Neural cell (in vitro differentiated cells): ENCODE results near the gene AKAP10. TPM values are rescaled to one million over a fixed set of nuclear protein-coding genes. Genes with fewer than 3 reads are reported as not detected.

Experiments used
- H2AFZ ChIP-seq: fragments of 200-600, 300-800 bp; sonication (generic), shearing (Covaris generic); 2 replicates; pipeline ENCODE4 v1.6.0; 2014; ENCODE audit warnings: low read depth, mild to moderate bottlenecking, antibody characterized with exemption, low read length, moderate library complexity
- H3F3A ChIP-seq: fragments of 200-600 bp; shearing (Covaris generic); 2 replicates; pipeline ENCODE4 v1.6.1; 2016; ENCODE audit warnings: mild to moderate bottlenecking, moderate library complexity, mixed read lengths, antibody characterized with exemption, low read length; ENCODE audit not compliant: insufficient read depth, poor library complexity, severe bottlenecking
- H3K27ac ChIP-seq: fragments of 200-600, 300-800 bp; sonication (generic), shearing (Covaris generic); 2 replicates; pipeline ENCODE4 v1.5.1; 2014; ENCODE audit warnings: mild to moderate bottlenecking, low read length, moderate library complexity
- H3K27me3 ChIP-seq: fragments of 300-800, 200-600 bp; sonication (generic), shearing (Covaris generic); 2 replicates; pipeline ENCODE4 v1.6.0; 2014; ENCODE audit warnings: mild to moderate bottlenecking, low read depth, low read length, moderate library complexity; ENCODE audit not compliant: insufficient read depth
- H3K36me3 ChIP-seq: fragments of 300-800, 200-600 bp; sonication (generic), shearing (Covaris generic); 2 replicates; pipeline ENCODE4 v1.5.1; 2014; ENCODE audit warnings: mild to moderate bottlenecking, antibody characterized with exemption, low read length, moderate library complexity; ENCODE audit not compliant: insufficient read depth
- H3K4me2 ChIP-seq: fragments of 300-800, 200-600 bp; sonication (generic), shearing (Covaris generic); 2 replicates; pipeline ENCODE4 v1.6.0; 2014; ENCODE audit warnings: mild to moderate bottlenecking, low read length
- H3K4me3 ChIP-seq: fragments of 300-800, 200-600 bp; sonication (generic), shearing (Covaris generic); 2 replicates; pipeline ENCODE4 v1.5.1; 2014; ENCODE audit warnings: mild to moderate bottlenecking, low read length, moderate library complexity
- H3K79me2 ChIP-seq: fragments of 200-600 bp; shearing (Covaris generic); replicated peaks from 2 replicates; pipeline ENCODE4 v1.6.0; 2014; ENCODE audit warnings: mild to moderate bottlenecking, low read length, moderate library complexity; ENCODE audit not compliant: insufficient read depth
- H3K9ac ChIP-seq: fragments of 300-800, 200-600 bp; sonication (generic), shearing (Covaris generic); 2 replicates; pipeline ENCODE4 v1.6.1; 2016; ENCODE audit warnings: mild to moderate bottlenecking, low read length, mixed read lengths
- H3K9me2 ChIP-seq: fragments of 200-600 bp; shearing (Covaris generic); 2 replicates; pipeline ENCODE4 v1.6.1; 2016; ENCODE audit warnings: mild to moderate bottlenecking, low read length, mixed read lengths; ENCODE audit not compliant: insufficient read depth
- H3K9me3 ChIP-seq: fragments of 200-600, 300-800 bp; sonication (generic), shearing (Covaris generic); 2 replicates; pipeline ENCODE4 v1.6.1; 2016; ENCODE audit warnings: mild to moderate bottlenecking, mixed run types, low read length, moderate library complexity, mixed read lengths
- H4K20me1 ChIP-seq: fragments of 200-600 bp; shearing (Covaris generic); 2 replicates; pipeline ENCODE4 v1.6.1; 2016; ENCODE audit warnings: mild to moderate bottlenecking, mixed run types; ENCODE audit not compliant: insufficient read depth
- EP300 ChIP-seq: fragments of 450-650 bp; conservative IDR thresholded peaks from 2 replicates; pipeline ENCODE4 v1.6.1; 2014; ENCODE audit warnings: antibody characterized with exemption, mild to moderate bottlenecking, moderate library complexity; ENCODE audit not compliant: poor library complexity, severe bottlenecking
- EZH2 ChIP-seq: fragments of 200-600, 300-800 bp; shearing (Covaris generic), sonication (generic); IDR thresholded peaks from 2 replicates; pipeline ENCODE4 v1.6.1; 2014; ENCODE audit warnings: antibody characterized with exemption, low read length, borderline replicate concordance, mild to moderate bottlenecking; ENCODE audit not compliant: insufficient read depth, poor library complexity, severe bottlenecking
- MXI1 ChIP-seq: fragments of 450-650 bp; conservative IDR thresholded peaks from 2 replicates; pipeline ENCODE4 v1.6.1; 2014; ENCODE audit warnings: antibody characterized with exemption, mild to moderate bottlenecking; ENCODE audit not compliant: poor library complexity, severe bottlenecking
- POLR2AphosphoS5 ChIP-seq: IDR thresholded peaks from 2 replicates; pipeline ENCODE4 v1.6.1; 2012
- RAD21 ChIP-seq: fragments of 450-650 bp; conservative IDR thresholded peaks from 2 replicates; pipeline ENCODE4 v1.6.1; 2014; ENCODE audit warnings: antibody characterized with exemption, mild to moderate bottlenecking, moderate library complexity
- REST ChIP-seq: IDR thresholded peaks from 2 replicates; pipeline ENCODE4 v1.6.1; 2012; ENCODE audit warnings: borderline replicate concordance
- SMC3 ChIP-seq: fragments of 450-650 bp; conservative IDR thresholded peaks from 2 replicates; pipeline ENCODE4 v1.6.1; 2014; ENCODE audit warnings: antibody characterized with exemption, mild to moderate bottlenecking, moderate library complexity; ENCODE audit not compliant: poor library complexity
- TAF1 ChIP-seq: IDR thresholded peaks from 2 replicates; pipeline ENCODE4 v1.6.1; 2012; ENCODE audit warnings: low read depth
- polyA plus RNA-seq: library from polyadenylated mRNA; depleted of rRNA; stranded (reverse); fragments of >200 nt; gene quantifications from 2 replicates; pipeline ENCODE4 v1.2.3, GENCODE V29; 2014
- TF ChIP-seq, protein P1 (sequence below): fragments of 450-650 bp; IDR thresholded peaks from 2 replicates; pipeline ENCODE4 v1.5.1; 2014; ENCODE audit warnings: antibody characterized with exemption, mild to moderate bottlenecking, moderate library complexity; ENCODE audit not compliant: poor library complexity, severe bottlenecking

Gene AKAP10
- polyA plus RNA-seq, 1 donor from 2014 or later, result 27.3 TPM

GRCh38 chr17:19909139-19909538 is 68.5 kb downstream of the AKAP10 start:
- Histone ChIP-seq H3K4me3 (no peak overlapping the region), H3K36me3 (no peaks in the 10 kb centered on the region), H3K9me2 (no peaks in the 10 kb centered on the region), H3K27me3 (no peaks in the 10 kb centered on the region), H3K27ac (no peak overlapping the region), H2AFZ (no peak overlapping the region), H3F3A (no peaks in the 10 kb centered on the region), H3K9ac (no peak overlapping the region), H4K20me1 (no peaks in the 10 kb centered on the region), H3K79me2 (no peaks in the 10 kb centered on the region), H3K9me3 (no peaks in the 10 kb centered on the region), H3K4me2 (no peak overlapping the region)
- TF ChIP-seq EZH2 (no peak), SMC3 (no peak), POLR2AphosphoS5 (no peak), MXI1 (no peak)
- TF ChIP-seq, protein P1, sequence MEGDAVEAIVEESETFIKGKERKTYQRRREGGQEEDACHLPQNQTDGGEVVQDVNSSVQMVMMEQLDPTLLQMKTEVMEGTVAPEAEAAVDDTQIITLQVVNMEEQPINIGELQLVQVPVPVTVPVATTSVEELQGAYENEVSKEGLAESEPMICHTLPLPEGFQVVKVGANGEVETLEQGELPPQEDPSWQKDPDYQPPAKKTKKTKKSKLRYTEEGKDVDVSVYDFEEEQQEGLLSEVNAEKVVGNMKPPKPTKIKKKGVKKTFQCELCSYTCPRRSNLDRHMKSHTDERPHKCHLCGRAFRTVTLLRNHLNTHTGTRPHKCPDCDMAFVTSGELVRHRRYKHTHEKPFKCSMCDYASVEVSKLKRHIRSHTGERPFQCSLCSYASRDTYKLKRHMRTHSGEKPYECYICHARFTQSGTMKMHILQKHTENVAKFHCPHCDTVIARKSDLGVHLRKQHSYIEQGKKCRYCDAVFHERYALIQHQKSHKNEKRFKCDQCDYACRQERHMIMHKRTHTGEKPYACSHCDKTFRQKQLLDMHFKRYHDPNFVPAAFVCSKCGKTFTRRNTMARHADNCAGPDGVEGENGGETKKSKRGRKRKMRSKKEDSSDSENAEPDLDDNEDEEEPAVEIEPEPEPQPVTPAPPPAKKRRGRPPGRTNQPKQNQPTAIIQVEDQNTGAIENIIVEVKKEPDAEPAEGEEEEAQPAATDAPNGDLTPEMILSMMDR, result no peak

- no peaks in the 10 kb centered on the region for H3K36me3 ChIP-seq
- TF ChIP-seq MXI1 (no peak), SMC3 (no peak), EZH2 (no peak), RAD21 (no peak), POLR2AphosphoS5 (no peak), REST (no peak), TAF1 (no peak), EP300 (no peak)
- TF ChIP-seq, protein P1, result no peak
- no peaks in the 10 kb centered on the region for H3K9me3 ChIP-seq
- H2AFZ ChIP-seq, result no peak overlapping the region
- no peak overlapping the region for H3K4me3 ChIP-seq
- H3K9ac ChIP-seq, result no peak overlapping the region
- no peaks in the 10 kb centered on the region for H4K20me1 ChIP-seq
- no peaks in the 10 kb centered on the region for H3F3A ChIP-seq
- H3K9me2 ChIP-seq, result no peaks in the 10 kb centered on the region
- no peaks in the 10 kb centered on the region for H3K27me3 ChIP-seq
- no peak overlapping the region for H3K27ac ChIP-seq
- H3K79me2 ChIP-seq, result no peaks in the 10 kb centered on the region
- no peak overlapping the region for H3K4me2 ChIP-seq
Observed at GRCh38 chr17:19905502-19905901, 72.1 kb downstream of the AKAP10 start.
